HCT116 (cell line): ENCODE data around the gene NCBP1.

Experiments
- EZH2 ChIP-seq: fragments of 200-600 bp; sonication (generic); IDR thresholded peaks from 2 replicates; pipeline ENCODE4 v1.6.1; 2017; ENCODE audit warnings: antibody characterized with exemption, mixed run types
- POLR2A ChIP-seq: IDR thresholded peaks from 2 replicates; pipeline ENCODE4 v1.7.0; 2011; ENCODE audit warnings: borderline replicate concordance; ENCODE audit not compliant: insufficient read depth, insufficient read length; ENCODE audit errors: extremely low read depth
- POLR2AphosphoS5 ChIP-seq: IDR thresholded peaks from 2 replicates; pipeline ENCODE4 v1.6.1; 2011; ENCODE audit warnings: mild to moderate bottlenecking, low read depth, low read length, moderate library complexity
- RAD21 ChIP-seq: IDR thresholded peaks from 2 replicates; pipeline ENCODE4 v1.6.1; 2012; ENCODE audit warnings: low read depth, mild to moderate bottlenecking
- SIN3A ChIP-seq: IDR thresholded peaks from 2 replicates; pipeline ENCODE4 v1.6.1; 2012; ENCODE audit warnings: low read depth
- ZFX ChIP-seq: fragments of 450-650 bp; IDR thresholded peaks from 2 replicates; pipeline ENCODE4 v1.6.1; 2017
- TF ChIP-seq, protein P1 (sequence below), 3 experiments: fragments of 200-600 bp in 1 of 3; sonication (generic) in 1 of 3; IDR thresholded peaks in 2 of 3; conservative IDR thresholded peaks in 1 of 3; 2 replicates each; pipeline ENCODE4 v1.5.1; 2012 to 2017; ENCODE audit warnings: low read depth in 2 of 3, low read length in 2 of 3, antibody characterized with exemption in 1 of 3, borderline replicate concordance in 1 of 3, control low read depth in 1 of 3, mild to moderate bottlenecking in 1 of 3, mixed read lengths in 1 of 3, mixed run types in 1 of 3, moderate library complexity in 1 of 3; ENCODE audit not compliant: insufficient read depth in 1 of 3

DNA sequence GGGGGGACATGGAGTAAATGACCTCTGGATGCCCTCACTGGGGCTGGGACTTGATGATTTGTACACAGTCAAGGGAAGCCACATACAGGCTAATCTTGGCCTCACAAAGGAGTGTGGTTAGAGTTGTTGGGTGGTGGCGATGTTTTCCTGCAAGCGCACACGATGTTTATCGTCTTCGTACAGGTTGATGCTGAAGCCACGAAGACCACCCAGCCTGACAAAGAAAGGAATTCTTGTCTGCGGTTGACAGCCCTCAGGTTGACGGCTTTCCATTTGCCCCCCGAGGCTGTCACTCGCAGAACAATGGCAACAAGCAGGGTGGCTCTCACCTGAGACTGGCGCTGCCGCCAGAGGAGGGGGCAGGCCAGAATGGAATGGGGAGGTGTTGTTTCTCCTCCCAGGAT lies 77.6 kb downstream of the NCBP1 start:
- TF ChIP-seq RAD21 (no peak), SIN3A (no peak), POLR2A (no peak), POLR2AphosphoS5 (no peak), EZH2 (no peak), ZFX (no peak)
- TF ChIP-seq, protein P1, sequence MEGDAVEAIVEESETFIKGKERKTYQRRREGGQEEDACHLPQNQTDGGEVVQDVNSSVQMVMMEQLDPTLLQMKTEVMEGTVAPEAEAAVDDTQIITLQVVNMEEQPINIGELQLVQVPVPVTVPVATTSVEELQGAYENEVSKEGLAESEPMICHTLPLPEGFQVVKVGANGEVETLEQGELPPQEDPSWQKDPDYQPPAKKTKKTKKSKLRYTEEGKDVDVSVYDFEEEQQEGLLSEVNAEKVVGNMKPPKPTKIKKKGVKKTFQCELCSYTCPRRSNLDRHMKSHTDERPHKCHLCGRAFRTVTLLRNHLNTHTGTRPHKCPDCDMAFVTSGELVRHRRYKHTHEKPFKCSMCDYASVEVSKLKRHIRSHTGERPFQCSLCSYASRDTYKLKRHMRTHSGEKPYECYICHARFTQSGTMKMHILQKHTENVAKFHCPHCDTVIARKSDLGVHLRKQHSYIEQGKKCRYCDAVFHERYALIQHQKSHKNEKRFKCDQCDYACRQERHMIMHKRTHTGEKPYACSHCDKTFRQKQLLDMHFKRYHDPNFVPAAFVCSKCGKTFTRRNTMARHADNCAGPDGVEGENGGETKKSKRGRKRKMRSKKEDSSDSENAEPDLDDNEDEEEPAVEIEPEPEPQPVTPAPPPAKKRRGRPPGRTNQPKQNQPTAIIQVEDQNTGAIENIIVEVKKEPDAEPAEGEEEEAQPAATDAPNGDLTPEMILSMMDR (IDR thresholded peaks at IDR 0.05 in 2 of 3, conservative IDR thresholded peaks at IDR 0.05 in 1 of 3; ENCODE audit: borderline replicate concordance in 1 of 3, insufficient read depth in 1 of 3, low read depth in 2 of 3, low read length in 2 of 3) = no peak
